Measurements from ENCODE around the gene ISCU. TPM values are rescaled to one million over a fixed set of nuclear protein-coding genes. Genes with fewer than 3 reads are reported as not detected.
"Not testable (repeated sequence)": the region's sequence is repeated elsewhere in the genome, so short reads cannot be mapped to it uniquely, and the experiment has no call there.

Gene ISCU
- total RNA-seq, 1 donor from 2014 or later: 55.5 TPM

DNA sequence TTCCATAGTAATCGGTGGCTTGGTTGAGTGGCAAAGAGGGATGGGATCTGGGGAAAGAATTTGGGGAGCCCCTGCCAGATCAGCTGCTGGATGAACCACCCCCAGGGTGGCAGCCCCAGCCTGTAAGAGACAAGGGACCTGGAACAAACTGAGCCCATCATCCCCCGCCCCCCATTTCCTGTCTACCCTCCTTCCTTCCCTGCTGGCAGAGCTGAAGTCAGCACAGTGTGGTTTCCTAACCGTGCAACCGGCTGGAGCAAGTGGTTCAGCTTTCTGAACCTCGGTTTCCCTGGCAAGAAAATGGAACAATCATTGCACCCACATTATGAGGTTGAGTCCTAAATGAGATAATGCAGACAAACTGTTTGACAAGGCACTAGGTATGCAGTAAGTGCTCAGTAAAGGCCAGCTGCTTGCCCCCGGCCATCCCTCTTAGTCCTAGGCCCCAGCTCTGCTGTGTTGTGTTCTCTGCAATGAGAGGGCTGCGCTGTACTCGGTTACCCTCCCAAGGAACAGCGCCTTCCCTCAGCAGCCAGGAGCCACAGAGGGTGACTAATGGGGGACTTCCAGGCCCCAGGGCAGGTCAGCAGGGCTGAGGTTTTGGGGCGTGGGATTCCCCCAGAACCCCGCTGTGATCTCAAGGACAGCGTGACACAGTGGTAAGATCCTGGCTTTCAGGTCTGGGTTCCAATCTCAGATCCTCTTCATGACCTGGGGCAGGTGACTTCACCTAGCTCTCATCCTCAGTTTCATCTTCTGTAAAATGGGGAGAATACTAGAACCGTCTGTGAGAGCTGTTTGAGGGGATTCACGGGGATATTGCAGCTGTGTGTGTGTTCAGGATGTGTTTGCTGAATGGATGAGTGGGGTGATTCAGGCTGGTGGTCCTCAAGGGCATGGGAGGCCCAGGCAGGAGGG, 54.8 kb downstream of the ISCU start:
- Mint-ChIP-seq H3K4me3 (no peak overlapping the region), H3K27ac (ENCODE audit: unreplicated experiment) (peak overlapping the region; percentile 89), H3K4me1 (peaks cover 3% of the 10 kb centered on the region), H3K27me3 (ENCODE audit: low read depth) (peaks cover 4% of the 10 kb centered on the region), H3K36me3 (ENCODE audit: low read depth) (no peaks in the 10 kb centered on the region), H3K9me3 (peaks cover 3% of the 10 kb centered on the region)
- TF ChIP-seq, protein P1, sequence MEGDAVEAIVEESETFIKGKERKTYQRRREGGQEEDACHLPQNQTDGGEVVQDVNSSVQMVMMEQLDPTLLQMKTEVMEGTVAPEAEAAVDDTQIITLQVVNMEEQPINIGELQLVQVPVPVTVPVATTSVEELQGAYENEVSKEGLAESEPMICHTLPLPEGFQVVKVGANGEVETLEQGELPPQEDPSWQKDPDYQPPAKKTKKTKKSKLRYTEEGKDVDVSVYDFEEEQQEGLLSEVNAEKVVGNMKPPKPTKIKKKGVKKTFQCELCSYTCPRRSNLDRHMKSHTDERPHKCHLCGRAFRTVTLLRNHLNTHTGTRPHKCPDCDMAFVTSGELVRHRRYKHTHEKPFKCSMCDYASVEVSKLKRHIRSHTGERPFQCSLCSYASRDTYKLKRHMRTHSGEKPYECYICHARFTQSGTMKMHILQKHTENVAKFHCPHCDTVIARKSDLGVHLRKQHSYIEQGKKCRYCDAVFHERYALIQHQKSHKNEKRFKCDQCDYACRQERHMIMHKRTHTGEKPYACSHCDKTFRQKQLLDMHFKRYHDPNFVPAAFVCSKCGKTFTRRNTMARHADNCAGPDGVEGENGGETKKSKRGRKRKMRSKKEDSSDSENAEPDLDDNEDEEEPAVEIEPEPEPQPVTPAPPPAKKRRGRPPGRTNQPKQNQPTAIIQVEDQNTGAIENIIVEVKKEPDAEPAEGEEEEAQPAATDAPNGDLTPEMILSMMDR (conservative IDR thresholded peaks at IDR 0.05): no peak
- DNase-seq (ENCODE audit: low read depth, low spot score): no peak

DNA sequence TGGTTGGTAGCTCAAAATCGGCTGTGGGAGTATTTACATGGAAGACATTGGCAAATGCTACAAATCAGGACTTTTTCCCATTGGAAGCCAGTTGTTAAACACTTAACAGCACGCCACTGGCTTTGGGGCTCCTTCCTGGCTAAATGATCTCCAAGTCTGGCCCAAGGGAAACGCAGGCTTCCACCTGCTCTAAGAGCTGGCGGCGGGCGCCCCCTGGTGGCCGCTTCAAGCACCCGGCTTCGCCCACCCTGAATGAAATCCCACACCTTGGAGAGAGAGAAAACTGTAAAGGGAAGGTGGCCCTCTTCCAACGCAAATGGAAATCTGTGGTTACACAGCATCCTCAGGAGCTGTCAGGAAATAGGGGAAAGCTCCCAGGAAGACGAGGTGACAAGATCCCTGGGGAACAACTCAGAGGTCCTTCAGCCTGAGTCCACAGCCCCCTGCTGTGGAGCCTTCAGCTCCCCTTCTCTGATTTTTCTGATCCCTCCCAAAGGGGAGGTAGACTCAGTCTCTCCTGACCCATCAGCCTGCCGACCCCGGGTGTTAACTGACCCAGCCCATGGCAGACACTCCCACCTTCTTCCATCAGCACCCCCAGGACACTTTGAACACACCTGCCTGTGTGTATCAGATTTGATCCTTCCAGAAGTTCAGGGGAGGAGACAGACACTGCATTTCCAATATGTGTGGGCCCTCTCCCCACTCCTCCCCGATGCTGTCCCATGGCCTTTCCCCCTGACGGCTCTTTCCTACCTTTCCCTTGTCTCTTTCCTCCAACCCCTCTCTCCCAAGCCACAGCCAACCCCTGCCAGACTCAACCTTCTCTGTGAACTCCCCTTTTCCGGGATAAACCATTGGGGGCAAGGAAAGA, 55.9 kb downstream of the ISCU start:
- Mint-ChIP-seq H3K4me1 (peaks cover 8% of the 10 kb centered on the region), H3K9me3 (peaks cover 5% of the 10 kb centered on the region), H3K27me3 (ENCODE audit: low read depth) (peaks cover 4% of the 10 kb centered on the region), H3K36me3 (ENCODE audit: low read depth) (no peaks in the 10 kb centered on the region), H3K27ac (ENCODE audit: unreplicated experiment) (peak overlapping the region; percentile 83), H3K4me3 (no peak overlapping the region)
- TF ChIP-seq, protein P1 (conservative IDR thresholded peaks at IDR 0.05): peak; percentile 99
- peak; percentile 73 for DNase-seq (ENCODE audit: low read depth, low spot score)

DNA sequence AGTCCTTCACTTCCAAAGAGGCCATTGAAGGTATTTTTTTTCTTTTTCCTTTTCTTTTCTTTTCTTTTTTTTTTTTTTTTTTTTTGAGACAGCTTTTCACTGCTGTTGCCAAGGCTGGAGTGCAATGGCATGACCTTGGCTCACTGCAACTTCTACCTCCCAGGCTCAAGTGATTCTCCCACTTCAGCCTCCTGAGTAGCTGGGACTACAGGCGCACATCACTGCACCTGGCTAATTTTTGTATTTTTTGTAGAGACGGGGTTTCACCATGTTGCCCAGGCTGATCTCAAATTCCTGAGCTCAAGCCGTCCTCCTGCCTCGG, 56.5 kb downstream of the ISCU start:
- not testable (repeated sequence) for H3K9me3 Mint-ChIP-seq; H3K36me3 Mint-ChIP-seq (ENCODE audit: low read depth); DNase-seq (ENCODE audit: low read depth, low spot score); H3K4me3 Mint-ChIP-seq; H3K27me3 Mint-ChIP-seq (ENCODE audit: low read depth); H3K4me1 Mint-ChIP-seq; H3K27ac Mint-ChIP-seq (ENCODE audit: unreplicated experiment)

Other genes starting within 250 kb of the ISCU start
- 0.32 and 0.44 TPM in 2 replicates for gene CMKLR1, start 223.3 kb upstream of the ISCU start, total RNA-seq
- 2.9 and 3.4 TPM in 2 replicates for gene FICD, start 47.3 kb upstream of the ISCU start, total RNA-seq
- gene SART3, start 1.4 kb upstream of the ISCU start, total RNA-seq: 87.5 and 89.5 TPM in 2 replicates
- 0.72 and 1.0 TPM in 2 replicates for gene TMEM119, start 35.5 kb downstream of the ISCU start, total RNA-seq
- gene SELPLG, start 71.3 kb downstream of the ISCU start, total RNA-seq: 0.39 and 0.51 TPM in 2 replicates
- 171 and 175 TPM in 2 replicates for gene CORO1C, start 168.9 kb downstream of the ISCU start, total RNA-seq

Measured in neural crest cell (in vitro differentiated cells).